Sigmoid colon (tissue), 4 donors: ENCODE data around the gene CFAP46.

ENCODE experiments used
- CTCF ChIP-seq, 4 experiments: fragments of 450-650 bp in 3 of 4; fragments of 200-600 bp in 1 of 4; IDR thresholded peaks; one replicate each; pipeline ENCODE4 v1.5.1; 2016 to 2019; ENCODE audit warnings: antibody characterized with exemption in 4 of 4, mild to moderate bottlenecking in 3 of 4, moderate library complexity in 2 of 4
- POLR2A ChIP-seq, 2 donors: fragments of 450-650 bp; IDR thresholded peaks; one replicate each; pipeline ENCODE4 v1.6.1; 2016; ENCODE audit warnings: antibody characterized with exemption in 2 of 2, mild to moderate bottlenecking in 2 of 2, moderate library complexity in 2 of 2
- POLR2AphosphoS5 ChIP-seq, 4 donors: sonication (generic); formaldehyde crosslinking; IDR thresholded peaks; one replicate each; pipeline ENCODE4 v1.6.1; 2017; ENCODE audit warnings: antibody characterized with exemption in 4 of 4

- TF ChIP-seq CTCF (IDR thresholded peaks at IDR 0.05) (no peak), POLR2AphosphoS5 (IDR thresholded peaks at IDR 0.05) (no peak), POLR2A (IDR thresholded peaks at IDR 0.05) (no peak)
These were observed 139.6 kb downstream of the CFAP46 start for GRCh38 chr10:132802694-132803320.
